GM18519 (cell line): ENCODE measurements around the gene LRP3.
"Not testable (repeated sequence)": the region's sequence is repeated elsewhere in the genome, so short reads cannot be mapped to it uniquely, and the experiment has no call there.

Experiments used
- ATAC-seq: cut with Tn5 transposase; IDR thresholded peaks from one replicate; pipeline ENCODE4 v1.9.1; 2021; ENCODE audit warnings: mild to moderate bottlenecking, moderate library complexity; ENCODE audit not compliant: unreplicated experiment, low FRiP score

LRP3 gene

DNA sequence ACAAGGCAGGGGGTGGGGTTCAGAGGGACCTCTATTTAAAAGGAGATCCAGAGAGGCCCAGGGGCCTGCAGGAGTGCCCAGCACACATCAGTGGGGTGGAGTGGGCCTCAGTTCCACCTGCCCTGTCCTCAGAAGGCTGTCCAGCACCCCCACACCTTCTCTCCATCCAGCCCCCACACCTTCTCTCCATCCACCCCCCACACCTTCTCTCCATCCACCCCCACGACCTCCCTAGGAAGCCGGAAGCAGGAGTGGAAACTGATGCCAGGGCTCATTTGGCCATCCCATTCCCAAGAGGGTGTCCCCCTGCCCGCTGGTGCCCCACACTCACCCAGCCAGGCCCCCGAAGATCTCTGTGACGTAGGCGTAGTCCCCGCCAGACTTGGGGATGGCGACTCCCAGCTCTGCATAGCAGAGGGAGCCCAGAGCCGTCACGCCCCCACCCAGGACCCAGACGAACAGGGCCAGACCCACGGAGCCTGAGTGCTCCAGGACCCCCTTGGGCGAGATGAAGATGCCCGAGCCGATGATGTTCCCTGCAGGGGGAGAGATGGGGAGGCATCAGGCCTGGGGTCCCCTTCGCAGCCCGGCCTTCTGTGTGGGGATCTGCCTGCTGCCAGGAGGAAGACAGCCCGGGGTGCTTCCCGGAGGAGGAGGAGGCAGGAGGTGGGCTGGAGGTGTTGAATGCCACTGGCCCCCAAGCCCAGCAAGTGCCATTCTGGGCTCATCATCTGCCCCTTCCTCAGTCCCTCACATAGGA lies 21.5 kb downstream of the LRP3 start:
- no peak for ATAC-seq

DNA sequence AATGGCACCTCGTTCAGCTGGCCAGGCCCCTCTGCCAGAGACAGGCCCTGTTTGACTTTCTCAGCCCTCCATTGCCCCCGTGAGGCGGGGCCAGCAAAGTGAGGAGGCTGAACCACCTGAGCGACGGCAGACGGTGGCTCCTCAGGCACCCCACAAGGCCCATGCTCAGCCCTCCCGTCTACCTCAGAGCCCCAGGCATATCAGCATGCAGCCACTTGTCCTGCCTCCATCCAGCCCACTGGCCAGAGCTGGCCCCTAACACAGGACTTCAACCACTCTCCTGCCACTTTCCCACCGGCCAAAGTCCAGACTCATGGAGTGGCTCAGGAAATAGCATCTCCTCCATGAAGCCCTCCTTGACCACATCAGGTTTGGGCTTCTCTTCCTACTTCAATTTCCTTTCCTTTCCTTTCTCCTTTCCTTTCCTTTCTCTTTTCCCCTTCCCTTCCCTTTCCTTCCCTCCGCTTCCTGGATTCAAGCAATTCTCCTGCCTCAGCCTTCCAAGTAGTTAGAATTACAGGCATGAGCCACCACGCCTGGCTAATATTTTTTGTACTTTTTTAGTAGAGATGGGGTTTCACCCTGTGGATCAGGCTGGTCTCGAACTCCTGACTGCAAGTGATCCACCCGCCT lies 22.2 kb downstream of the LRP3 start:
- no peak for ATAC-seq

DNA sequence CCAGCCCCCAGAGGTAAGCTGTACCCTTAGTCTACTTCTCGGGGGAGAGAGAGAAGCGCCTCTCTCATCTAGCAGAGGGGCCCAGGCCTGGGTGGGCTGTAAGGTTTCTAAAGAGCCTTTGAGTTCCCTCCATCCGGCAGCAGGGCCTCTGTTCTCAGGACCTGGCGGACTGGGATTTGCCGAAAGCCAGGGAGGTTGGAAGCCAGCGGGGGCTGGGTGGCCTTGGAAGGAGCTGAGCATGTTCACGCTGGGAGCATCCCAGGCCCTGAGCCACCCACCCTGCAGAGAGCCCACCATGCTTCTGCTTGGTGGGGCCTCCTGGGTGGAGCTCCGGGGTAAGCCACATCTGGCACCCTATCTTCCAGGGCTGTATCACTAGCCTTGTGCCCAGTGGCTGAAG lies 23.8 kb downstream of the LRP3 start:
- no peak for ATAC-seq

DNA sequence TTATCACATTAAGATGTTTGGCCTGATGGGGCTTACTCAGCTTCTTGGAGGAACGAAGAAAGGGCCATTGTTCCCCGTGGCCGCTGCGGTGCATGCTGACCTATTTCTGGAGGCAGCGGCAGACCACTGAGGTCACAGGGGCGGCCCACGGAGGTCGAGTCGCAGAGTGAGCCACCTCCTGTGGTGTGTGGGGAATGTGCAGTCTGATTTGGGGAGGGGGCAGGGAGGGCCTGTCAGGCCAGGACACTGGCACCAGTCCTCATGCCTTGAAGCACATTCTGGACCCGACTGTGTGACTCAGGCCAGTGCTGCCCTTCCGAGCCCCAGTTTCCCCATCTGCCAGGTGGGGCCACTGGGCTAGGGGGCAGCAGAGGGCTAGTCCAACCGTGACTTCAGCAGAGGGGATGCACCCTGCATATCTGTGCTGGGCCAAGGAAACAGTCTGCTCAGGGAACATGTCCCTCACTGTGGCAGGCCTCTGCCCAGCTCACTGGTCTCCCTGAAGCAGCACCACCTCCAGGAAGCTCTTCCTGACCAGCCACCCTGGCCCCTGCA lies 25.2 kb downstream of the LRP3 start:
- no peak for ATAC-seq

DNA sequence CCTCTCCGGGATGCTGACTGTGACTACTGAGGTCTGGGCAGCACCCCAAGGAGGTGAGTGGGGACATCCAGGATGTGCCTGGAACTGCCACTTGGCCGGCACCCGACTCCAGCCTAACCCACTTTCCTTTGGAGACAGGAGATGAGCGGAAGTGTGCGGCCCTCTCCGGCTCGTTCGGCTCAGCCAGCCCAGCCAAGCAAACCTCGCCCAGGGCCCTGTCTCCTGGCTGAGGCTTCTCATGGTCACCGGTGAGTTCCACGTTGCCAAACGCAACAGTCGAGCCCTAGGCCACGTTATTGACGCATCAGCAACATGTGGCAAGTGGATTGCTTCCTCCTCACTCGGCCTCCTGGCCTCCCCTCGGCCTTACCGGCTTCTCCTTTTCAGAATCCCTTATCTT lies 26.0 kb downstream of the LRP3 start:
- ATAC-seq: no peak

DNA sequence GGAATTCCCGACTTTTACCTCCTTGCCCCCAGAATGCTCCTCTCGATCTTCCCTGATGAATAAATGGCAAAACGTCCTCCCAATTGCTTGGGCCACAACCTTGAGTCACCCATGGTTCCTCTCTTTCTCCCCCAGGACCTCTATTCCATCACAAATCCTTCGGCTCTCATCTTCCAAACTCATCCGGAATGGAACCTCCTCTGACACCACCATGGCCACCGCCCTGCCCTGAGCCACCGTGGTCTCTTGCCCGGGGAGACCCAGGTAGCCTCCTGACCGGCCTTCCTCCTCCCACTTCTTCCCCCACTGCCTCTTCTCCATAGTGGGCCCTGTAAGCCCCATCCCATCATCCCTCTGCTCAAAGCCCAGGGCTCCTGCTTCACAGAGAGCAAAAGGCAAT lies 26.6 kb downstream of the LRP3 start:
- ATAC-seq: no peak

GRCh38 chr19:33221638-33222037 lies 27.5 kb downstream of the LRP3 start:
- ATAC-seq: no peak

DNA sequence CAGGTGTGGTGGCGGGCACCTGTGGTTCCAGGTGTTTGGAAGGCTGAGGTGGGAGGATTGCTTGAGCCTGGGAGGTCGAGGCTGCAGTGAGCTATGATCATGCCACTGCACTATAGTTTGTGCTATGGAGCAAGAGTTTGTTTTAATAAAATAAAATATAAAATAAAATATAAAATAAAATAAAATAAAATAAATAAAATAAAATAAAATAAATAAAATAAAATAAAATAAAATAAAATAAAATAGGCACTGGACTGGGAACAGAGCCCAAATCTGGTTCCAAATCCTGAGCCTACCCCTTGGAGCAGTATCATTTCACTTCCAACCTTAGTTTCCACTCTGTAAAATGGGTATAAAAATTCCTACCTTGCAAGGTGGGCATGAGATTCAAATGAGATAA lies 28.1 kb downstream of the LRP3 start:
- not testable (repeated sequence) for ATAC-seq

DNA sequence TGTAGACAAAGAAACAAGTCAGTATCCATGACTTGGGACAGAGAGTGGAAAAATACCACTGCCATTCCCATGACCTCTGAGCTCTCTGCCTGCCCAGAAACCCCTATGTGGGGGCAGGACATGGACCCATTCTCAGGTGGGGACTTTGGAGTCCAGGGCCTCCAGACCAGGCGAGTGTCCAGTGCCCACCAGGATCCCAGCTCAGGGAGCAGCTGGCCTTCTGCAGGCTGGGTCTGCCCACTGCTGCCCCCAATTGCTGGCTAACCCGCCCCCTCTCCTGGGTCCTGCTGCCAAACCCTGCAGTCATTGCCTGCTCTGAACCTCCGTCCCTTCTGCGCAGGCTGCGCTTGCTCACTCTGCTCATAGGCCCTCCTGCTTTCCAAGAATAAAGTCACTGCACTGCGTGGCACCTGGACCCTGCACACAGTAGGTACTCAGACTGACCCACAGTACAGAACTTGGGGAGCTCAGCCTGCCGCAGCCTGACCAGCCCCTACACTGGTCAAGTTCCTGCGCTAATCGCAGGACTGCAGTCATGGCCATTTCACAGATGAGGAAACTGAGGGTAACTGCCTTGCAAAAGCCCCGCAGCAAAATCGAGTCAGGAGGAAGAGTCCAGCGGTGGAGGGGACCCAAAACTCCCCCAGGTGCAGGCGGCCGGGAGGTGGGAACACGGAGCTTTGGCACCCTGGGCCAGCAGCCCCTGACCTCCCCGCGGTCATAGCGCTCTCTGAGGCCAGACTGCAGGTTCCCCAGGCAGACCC lies 30.7 kb downstream of the LRP3 start:
- ATAC-seq: no peak

- ATAC-seq: no peak
Observed at GRCh38 chr19:33225458-33225926, 31.4 kb downstream of the LRP3 start, which contains the start of gene SLC7A10. TSS of gene SLC7A10 (minus strand) at chr19:33225850. CDS start at chr19:33225703, 147 bp downstream.

DNA sequence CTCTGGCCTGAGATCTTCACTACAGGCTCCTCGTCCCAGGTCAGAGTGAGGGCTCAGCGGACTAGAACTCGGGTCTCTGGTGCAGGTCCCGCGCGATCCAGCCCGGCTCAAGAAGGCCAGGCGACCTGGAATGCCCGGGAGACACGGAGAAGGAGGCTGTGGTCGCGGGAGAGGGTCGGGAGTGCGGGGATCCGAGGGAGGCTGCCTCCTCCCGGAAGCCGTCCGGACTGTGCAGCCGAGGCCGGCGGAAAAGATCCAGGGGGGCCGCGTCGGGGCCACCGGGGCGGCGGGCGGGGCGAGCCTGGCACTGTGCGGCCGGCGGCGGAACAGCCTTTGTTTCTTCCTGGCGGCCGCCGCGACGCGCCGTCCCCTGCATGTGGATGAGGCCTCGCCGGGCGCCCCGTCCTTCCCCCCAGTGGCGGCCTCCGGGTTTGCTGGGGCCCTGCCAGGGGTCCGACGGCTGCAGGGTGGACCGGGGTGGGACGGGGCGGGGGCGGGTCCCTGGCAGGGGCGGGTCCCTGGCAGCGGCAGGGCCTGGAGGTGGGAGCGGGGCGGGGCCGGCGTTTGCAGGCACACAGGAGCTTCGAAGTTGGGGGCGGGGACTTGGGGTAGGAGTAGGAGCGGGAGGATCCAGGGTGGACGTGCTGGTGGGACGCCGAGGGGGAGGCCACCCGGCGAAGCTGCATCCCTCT lies 32.6 kb downstream of the LRP3 start:
- no peak for ATAC-seq

DNA sequence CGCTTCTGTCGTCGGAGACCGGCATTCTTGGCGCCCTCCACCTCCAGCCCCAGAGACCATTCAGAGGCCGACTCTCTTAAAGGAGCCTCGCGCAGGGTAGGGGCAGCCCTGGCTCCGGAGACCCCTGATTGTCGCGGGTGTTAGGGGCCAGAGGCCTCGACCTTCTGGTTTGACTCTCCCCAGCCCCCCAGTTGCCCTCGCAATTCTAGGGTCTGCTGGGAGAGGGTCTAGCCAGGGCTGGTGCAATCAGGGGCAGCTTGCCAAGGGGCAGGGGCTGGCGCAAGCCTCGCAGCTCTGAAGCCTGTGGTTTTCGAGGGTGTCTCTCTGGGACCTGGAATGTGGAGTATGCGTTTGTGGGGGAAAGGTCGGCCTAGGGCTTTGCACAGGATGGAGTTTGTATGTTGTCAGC lies 33.1 kb downstream of the LRP3 start:
- no peak for ATAC-seq

GRCh38 chr19:33227870-33228599 lies 33.9 kb downstream of the LRP3 start:
- ATAC-seq: no peak

- ATAC-seq: no peak
Observed at GRCh38 chr19:33229962-33230361, 35.8 kb downstream of the LRP3 start.

GRCh38 chr19:33231511-33231910 lies 37.4 kb downstream of the LRP3 start:
- no peak for ATAC-seq

GRCh38 chr19:33232656-33233055 lies 38.5 kb downstream of the LRP3 start:
- ATAC-seq: no peak

DNA sequence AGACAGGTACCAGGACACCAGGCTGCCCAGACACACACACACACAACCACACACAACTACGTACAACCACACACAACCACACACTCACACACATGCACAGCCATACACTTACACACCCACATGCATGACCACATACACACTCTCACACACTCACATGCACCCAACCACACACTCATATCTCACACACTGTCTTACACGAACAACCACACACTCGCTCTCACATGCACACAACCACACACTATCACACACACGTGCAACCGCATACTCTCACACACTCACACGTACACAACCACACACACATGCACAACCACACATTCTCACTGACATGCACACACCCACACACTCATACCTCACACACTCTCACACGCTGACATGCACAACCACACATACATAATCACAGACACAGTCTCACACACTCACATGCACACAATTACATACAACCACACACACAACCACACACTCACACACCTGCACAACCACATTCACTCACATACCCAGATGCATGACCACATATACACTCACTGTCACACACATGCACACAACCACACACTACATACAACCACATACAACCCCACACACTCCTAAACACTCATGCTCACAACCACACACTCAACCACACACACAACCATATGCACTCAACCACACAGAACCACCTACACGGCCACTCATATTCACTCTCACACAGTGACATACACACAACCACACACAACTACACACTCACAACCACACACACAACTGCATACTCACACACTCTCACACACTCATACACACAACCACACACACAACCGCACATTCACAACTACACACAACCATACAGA lies 39.1 kb downstream of the LRP3 start:
- no peak for ATAC-seq

GRCh38 chr19:33234092-33234491 lies 40.0 kb downstream of the LRP3 start:
- no peak for ATAC-seq

- no peak for ATAC-seq
Observed at GRCh38 chr19:33234736-33235135, 40.6 kb downstream of the LRP3 start.
